Smooth muscle cell (in vitro differentiated cells): ENCODE measurements around the gene ARID1B. TPM values are rescaled to one million over a fixed set of nuclear protein-coding genes. Genes with fewer than 3 reads are reported as not detected.

Experiments used
- DNase-seq: peaks from one replicate; lab custom pipeline; 2025; ENCODE audit not compliant: unreplicated experiment; lab: John Stamatoyannopoulos, UW
- H2AFZ ChIP-seq: fragments of 200-600 bp; sonication (generic); 2 replicates; pipeline ENCODE4 v1.6.0; 2016; ENCODE audit warnings: antibody characterized with exemption, low read depth, mild to moderate bottlenecking
- H3F3A ChIP-seq: fragments of 200-600 bp; sonication (generic); 2 replicates; pipeline ENCODE4 v1.6.0; 2017; ENCODE audit warnings: antibody characterized with exemption, low read depth
- H3K27ac ChIP-seq: fragments of 200-600 bp; sonication (generic); 2 replicates; pipeline ENCODE4 v1.5.1; 2016; ENCODE audit warnings: low read depth, mild to moderate bottlenecking
- H3K27me3 ChIP-seq: fragments of 200-600 bp; sonication (generic); 2 replicates; pipeline ENCODE4 v1.6.1; 2016; ENCODE audit warnings: low read depth, mild to moderate bottlenecking
- H3K36me3 ChIP-seq: fragments of 200-600 bp; sonication (generic); 2 replicates; pipeline ENCODE4 v1.5.1; 2016; ENCODE audit warnings: low read depth
- H3K4me1 ChIP-seq: fragments of 200-600 bp; sonication (generic); 2 replicates; pipeline ENCODE4 v1.5.1; 2016; ENCODE audit warnings: low read depth
- H3K4me2 ChIP-seq: fragments of 200-600 bp; sonication (generic); 2 replicates; pipeline ENCODE4 v1.6.0; 2016; ENCODE audit warnings: mild to moderate bottlenecking
- H3K4me3 ChIP-seq: fragments of 200-600 bp; sonication (generic); 2 replicates; pipeline ENCODE4 v1.5.1; 2016; ENCODE audit warnings: mild to moderate bottlenecking
- H3K79me2 ChIP-seq: fragments of 200-600 bp; sonication (generic); 2 replicates; pipeline ENCODE4 v1.6.0; 2016; ENCODE audit warnings: low read depth, mild to moderate bottlenecking
- H3K9ac ChIP-seq: fragments of 200-600 bp; sonication (generic); 2 replicates; pipeline ENCODE4 v1.6.0; 2016; ENCODE audit warnings: low read depth
- H3K9me3 ChIP-seq: fragments of 200-600 bp; sonication (generic); replicated peaks from 2 replicates; pipeline ENCODE4 v1.5.1; 2016; ENCODE audit warnings: low read depth
- H4K20me1 ChIP-seq: fragments of 200-600 bp; sonication (generic); 2 replicates; pipeline ENCODE4 v1.6.0; 2016; ENCODE audit warnings: low read depth
- CTCF ChIP-seq: fragments of 200-600 bp; sonication (generic); IDR thresholded peaks from 2 replicates; pipeline ENCODE4 v1.5.1; 2017; ENCODE audit warnings: borderline replicate concordance, mild to moderate bottlenecking, antibody characterized with exemption; ENCODE audit not compliant: insufficient read depth, poor library complexity, severe bottlenecking
- WGBS: methylation state at CpG from one replicate; pipeline ENCODE4 v1.1.7; 2016; ENCODE audit warnings: low lambda C conversion rate; 5-methylcytosine and 5-hydroxymethylcytosine counted together
- polyA plus RNA-seq: library from polyadenylated mRNA; unstranded; fragments of >200 nt; fragmentation: Nextera tagmentation; extraction: Ambion mirVana; gene quantifications from 2 replicates; pipeline ENCODE4 v1.2.1, GENCODE V29; 2016
- total RNA-seq: library from RNA; depleted of rRNA; stranded (reverse); fragments of >200 nt; gene quantifications from 2 replicates; pipeline ENCODE4 v1.2.3, GENCODE V29; 2014

ARID1B gene
- total and polyA plus RNA-seq, 2 experiments from 2014 or later, result 30.1 to 65.4 TPM

- H3K9ac ChIP-seq, result no peak overlapping the region
- peaks cover 61% of the 10 kb centered on the region for H3K79me2 ChIP-seq
- H3F3A ChIP-seq, result no peaks in the 10 kb centered on the region
- no peaks in the 10 kb centered on the region for H3K9me3 ChIP-seq
- no peak for DNase-seq
- peaks cover 57% of the 10 kb centered on the region for H4K20me1 ChIP-seq
- H3K4me3 ChIP-seq, result no peak overlapping the region
- H3K4me2 ChIP-seq, result no peak overlapping the region
- 97% methylated on average over 3 of the region's 3 CpGs for WGBS
- no peak for TF ChIP-seq CTCF
- peaks cover 19% of the 10 kb centered on the region for H3K4me1 ChIP-seq
- no peaks in the 10 kb centered on the region for H3K27me3 ChIP-seq
- no peak overlapping the region for H2AFZ ChIP-seq
- no peak overlapping the region for H3K27ac ChIP-seq
- H3K36me3 ChIP-seq, result no peaks in the 10 kb centered on the region
These were observed 278.7 kb downstream of the ARID1B start for GRCh38 chr6:157055863-157056262.

- H3K36me3 ChIP-seq, result no peaks in the 10 kb centered on the region
- H3K4me1 ChIP-seq, result peaks cover 19% of the 10 kb centered on the region
- H3K4me2 ChIP-seq, result no peak overlapping the region
- H3K27me3 ChIP-seq, result no peaks in the 10 kb centered on the region
- TF ChIP-seq CTCF, result no peak
- no peak overlapping the region for H2AFZ ChIP-seq
- no peaks in the 10 kb centered on the region for H3F3A ChIP-seq
- no peak overlapping the region for H3K27ac ChIP-seq
- WGBS, result 44% methylated on average over 1 of the region's 1 CpG
- DNase-seq, result no peak
- H3K9ac ChIP-seq, result no peak overlapping the region
- H3K9me3 ChIP-seq, result no peaks in the 10 kb centered on the region
- peaks cover 61% of the 10 kb centered on the region for H3K79me2 ChIP-seq
- H4K20me1 ChIP-seq, result peaks cover 57% of the 10 kb centered on the region
- no peak overlapping the region for H3K4me3 ChIP-seq
These were observed 279.1 kb downstream of the ARID1B start for GRCh38 chr6:157056275-157056674.

- H4K20me1 ChIP-seq, result peaks cover 69% of the 10 kb centered on the region
- no peak overlapping the region for H2AFZ ChIP-seq
- peaks cover 52% of the 10 kb centered on the region for H3K79me2 ChIP-seq
- no peak for DNase-seq
- H3K4me3 ChIP-seq, result no peak overlapping the region
- no peak for TF ChIP-seq CTCF
- H3K4me2 ChIP-seq, result no peak overlapping the region
- H3K4me1 ChIP-seq, result peaks cover 25% of the 10 kb centered on the region
- H3K9ac ChIP-seq, result no peak overlapping the region
- no peaks in the 10 kb centered on the region for H3K27me3 ChIP-seq
- H3F3A ChIP-seq, result no peaks in the 10 kb centered on the region
- WGBS, result 85% methylated on average over 9 of the region's 9 CpGs
- no peaks in the 10 kb centered on the region for H3K9me3 ChIP-seq
- no peak overlapping the region for H3K27ac ChIP-seq
- no peaks in the 10 kb centered on the region for H3K36me3 ChIP-seq
These were observed 281.4 kb downstream of the ARID1B start for GRCh38 chr6:157058574-157058973.

GRCh38 chr6:157059781-157060180 lies 282.6 kb downstream of the ARID1B start:
- 75% methylated on average over 4 of the region's 4 CpGs for WGBS
- Histone ChIP-seq H3K27ac (peak overlapping the region; percentile 6), H3K4me3 (no peak overlapping the region), H3K79me2 (peaks cover 61% of the 10 kb centered on the region), H2AFZ (no peak overlapping the region), H3K9ac (no peak overlapping the region), H3K4me1 (peaks cover 25% of the 10 kb centered on the region), H3K4me2 (no peak overlapping the region), H3K9me3 (no peaks in the 10 kb centered on the region), H4K20me1 (peaks cover 69% of the 10 kb centered on the region), H3F3A (peaks cover 2% of the 10 kb centered on the region), H3K27me3 (no peaks in the 10 kb centered on the region), H3K36me3 (no peaks in the 10 kb centered on the region)
- no peak for TF ChIP-seq CTCF
- DNase-seq, result no peak
